ENCODE data around the gene YY1AP1.
"Not testable (repeated sequence)": the region's sequence is repeated elsewhere in the genome, so short reads cannot be mapped to it uniquely, and the experiment has no call there.

YY1AP1 gene

GRCh38 chr1:155640367-155640766, 48.2 kb downstream of the YY1AP1 start:
- no peak for TF ChIP-seq GABPA (IDR thresholded peaks at IDR 0.05; ENCODE audit: low read depth)
- no peak for TF ChIP-seq REST (IDR thresholded peaks at IDR 0.05; ENCODE audit: insufficient replicate concordance, low read depth)
- TF ChIP-seq CTCF (IDR thresholded peaks at IDR 0.05; ENCODE audit: insufficient read depth, low read length) = no peak
- no peak for TF ChIP-seq SPI1 (IDR thresholded peaks at IDR 0.05; ENCODE audit: borderline replicate concordance, low read depth)
- no peak for TF ChIP-seq POLR2AphosphoS5 (IDR thresholded peaks at IDR 0.05; ENCODE audit: low read depth)
- Histone ChIP-seq H3K27me3 (ENCODE audit: insufficient read depth, poor library complexity, severe bottlenecking) (no peaks in the 10 kb centered on the region), H3K27ac (replicated peaks) (no peak overlapping the region)

GRCh38 chr1:155636397-155637153, 52.0 kb downstream of the YY1AP1 start:
- no peak overlapping the region for H3K4me3 ChIP-seq (replicated peaks; ENCODE audit: insufficient read depth, low read length)
- DNase-seq (ENCODE audit: low read depth in 1 of 2, low spot score in 1 of 2) = no peak
- TF ChIP-seq SPI1 (IDR thresholded peaks at IDR 0.05; ENCODE audit: borderline replicate concordance, low read depth) (no peak), REST (IDR thresholded peaks at IDR 0.05; ENCODE audit: insufficient replicate concordance, low read depth) (no peak), POLR2AphosphoS5 (IDR thresholded peaks at IDR 0.05; ENCODE audit: low read depth) (no peak), GABPA (IDR thresholded peaks at IDR 0.05; ENCODE audit: low read depth) (no peak), CTCF (IDR thresholded peaks at IDR 0.05; ENCODE audit: insufficient read depth, low read length) (no peak)
- no peaks in the 10 kb centered on the region for H3K27me3 ChIP-seq (ENCODE audit: insufficient read depth, poor library complexity, severe bottlenecking)
- no peak overlapping the region; the same call in 1 of the 2 replicates for H3K27ac ChIP-seq (replicated peaks)

More at GRCh38 chr1:155640367-155640766, 48.2 kb downstream of the YY1AP1 start:
- no peak overlapping the region for H3K4me3 ChIP-seq (replicated peaks; ENCODE audit: insufficient read depth, low read length)
- no peak for DNase-seq (ENCODE audit: low read depth in 1 of 2, low spot score in 1 of 2)

GRCh38 chr1:155626428-155626827, 62.1 kb downstream of the YY1AP1 start:
- not testable (repeated sequence) for H3K4me3 ChIP-seq (replicated peaks; ENCODE audit: insufficient read depth, low read length); H3K27ac ChIP-seq (replicated peaks); H3K27me3 ChIP-seq (ENCODE audit: insufficient read depth, poor library complexity, severe bottlenecking); DNase-seq (ENCODE audit: low read depth in 1 of 2, low spot score in 1 of 2)

- no peak overlapping the region for H3K27ac ChIP-seq (replicated peaks)
- DNase-seq (ENCODE audit: low read depth in 1 of 2, low spot score in 1 of 2) = no peak
- H3K27me3 ChIP-seq (ENCODE audit: insufficient read depth, poor library complexity, severe bottlenecking) = no peaks in the 10 kb centered on the region
- H3K4me3 ChIP-seq (replicated peaks; ENCODE audit: insufficient read depth, low read length) = no peak overlapping the region
- TF ChIP-seq GABPA (IDR thresholded peaks at IDR 0.05; ENCODE audit: low read depth) = no peak
- TF ChIP-seq REST (IDR thresholded peaks at IDR 0.05; ENCODE audit: insufficient replicate concordance, low read depth) = no peak
- no peak for TF ChIP-seq CTCF (IDR thresholded peaks at IDR 0.05; ENCODE audit: insufficient read depth, low read length)
- no peak for TF ChIP-seq POLR2AphosphoS5 (IDR thresholded peaks at IDR 0.05; ENCODE audit: low read depth)
- TF ChIP-seq SPI1 (IDR thresholded peaks at IDR 0.05; ENCODE audit: borderline replicate concordance, low read depth) = no peak
Observed at GRCh38 chr1:155623357-155623756, 65.2 kb downstream of the YY1AP1 start.

All from HL-60 (cell line).